HG02970 (cell line): ENCODE measurements around the gene RFX3.

Experiments
- ATAC-seq: cut with Tn5 transposase; IDR thresholded peaks from one replicate; pipeline ENCODE4 v1.9.1; 2021; ENCODE audit warnings: mild to moderate bottlenecking, moderate library complexity, moderate number of reproducible peaks; ENCODE audit not compliant: unreplicated experiment, low FRiP score

The RFX3 gene

GRCh38 chr9:3243683-3244082 is 282.1 kb downstream of the RFX3 start:
- no peak for ATAC-seq

DNA sequence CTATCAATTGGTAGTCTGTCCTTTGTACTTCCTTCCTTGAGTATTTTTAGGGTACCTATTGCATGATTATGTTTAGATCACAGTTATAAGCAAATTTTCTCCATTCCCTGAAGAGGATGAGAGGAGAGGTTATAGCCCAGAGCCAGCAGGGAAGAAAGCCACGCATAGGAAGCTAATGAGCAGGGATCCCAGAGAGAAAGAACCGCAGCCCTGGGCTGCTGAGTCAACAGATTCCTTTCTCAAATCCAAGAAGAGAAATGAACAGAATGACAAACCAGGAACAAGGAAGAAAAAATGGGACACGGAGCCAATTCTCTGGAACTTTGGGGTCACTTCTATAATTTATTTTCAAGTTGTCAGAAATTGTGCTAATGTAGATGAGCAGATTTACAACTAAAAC is 284.5 kb downstream of the RFX3 start:
- no peak for ATAC-seq

GRCh38 chr9:3240656-3241268 is 285.0 kb downstream of the RFX3 start:
- ATAC-seq = no peak

DNA sequence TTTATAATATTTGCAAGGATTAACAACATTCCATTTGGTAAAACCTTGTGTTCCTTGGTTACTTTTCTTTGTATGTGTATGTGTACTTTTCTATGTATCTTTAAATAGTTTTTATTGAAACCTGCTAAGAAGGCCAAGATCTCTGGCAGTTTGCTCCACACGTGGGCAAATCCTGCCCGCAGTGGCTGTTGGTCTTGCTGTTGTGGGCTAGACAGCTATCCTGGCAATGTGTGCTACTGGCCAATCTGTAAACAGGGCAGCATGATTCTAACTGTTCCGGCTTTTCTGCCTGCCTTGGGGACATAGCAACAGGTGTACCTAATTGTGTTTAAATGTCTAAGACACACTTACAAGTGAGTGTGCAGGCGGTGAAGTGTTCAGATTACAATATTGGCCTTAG is 286.6 kb downstream of the RFX3 start:
- no peak for ATAC-seq

DNA sequence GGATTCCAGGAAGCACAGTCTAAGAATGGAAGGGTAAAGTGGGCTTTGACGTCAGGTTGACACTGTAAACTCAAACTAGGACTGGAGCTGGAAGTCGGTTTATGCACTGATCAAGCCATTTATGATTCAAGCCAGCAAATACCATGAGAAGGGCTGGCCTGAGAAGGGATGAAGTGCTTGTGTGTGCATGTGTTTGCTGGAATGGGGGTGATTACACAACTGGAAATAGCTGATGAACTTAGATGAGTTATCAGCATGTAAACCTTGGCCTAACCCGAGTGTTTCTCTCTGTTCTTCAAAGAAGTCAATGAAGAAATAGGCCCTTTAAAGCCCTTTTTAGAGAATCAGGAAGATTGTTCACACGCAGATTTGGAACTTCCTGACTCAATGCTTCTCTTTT is 287.6 kb downstream of the RFX3 start:
- no peak for ATAC-seq

DNA sequence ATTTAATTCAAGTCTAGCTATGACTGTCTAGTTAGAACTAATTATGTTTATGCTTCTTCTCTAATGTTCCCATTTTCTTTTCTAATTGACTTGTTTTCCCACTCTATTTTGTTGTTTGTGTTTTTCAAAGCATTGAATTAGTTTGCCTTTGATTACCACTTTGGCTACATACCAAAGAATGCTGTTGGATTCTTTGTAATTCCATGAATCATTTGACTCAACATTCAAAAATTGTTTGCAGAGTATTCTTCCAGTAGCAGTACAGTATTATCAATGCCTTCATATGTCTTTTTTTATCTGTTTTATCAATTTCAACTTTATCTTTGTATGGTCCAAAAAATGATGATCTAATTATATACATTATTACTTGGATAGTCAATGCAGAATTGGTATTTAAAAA is 288.7 kb downstream of the RFX3 start:
- no peak for ATAC-seq

GRCh38 chr9:3235497-3235896 is 290.3 kb downstream of the RFX3 start:
- ATAC-seq = no peak

DNA sequence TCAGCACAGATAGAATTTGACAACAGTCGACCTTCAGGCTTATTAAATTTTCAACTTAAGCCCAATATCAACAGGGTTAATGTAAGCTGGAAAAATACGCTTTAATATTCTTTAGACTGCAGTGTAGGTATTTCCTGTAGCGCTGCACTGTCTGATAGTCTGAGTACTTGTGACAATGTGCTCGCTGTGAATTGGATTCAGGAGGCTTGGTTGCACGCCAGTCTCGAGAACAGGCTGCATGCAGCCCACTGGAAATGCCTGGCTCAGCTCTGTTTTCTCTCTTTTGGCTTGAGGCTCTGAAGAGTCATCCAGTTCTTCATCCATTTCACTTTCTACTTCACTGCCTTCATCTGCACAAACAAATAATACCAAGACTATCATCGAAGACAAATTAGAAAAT is 300.9 kb downstream of the RFX3 start:
- no peak for ATAC-seq

GRCh38 chr9:3215658-3216057 is 310.1 kb downstream of the RFX3 start:
- ATAC-seq = no peak

DNA sequence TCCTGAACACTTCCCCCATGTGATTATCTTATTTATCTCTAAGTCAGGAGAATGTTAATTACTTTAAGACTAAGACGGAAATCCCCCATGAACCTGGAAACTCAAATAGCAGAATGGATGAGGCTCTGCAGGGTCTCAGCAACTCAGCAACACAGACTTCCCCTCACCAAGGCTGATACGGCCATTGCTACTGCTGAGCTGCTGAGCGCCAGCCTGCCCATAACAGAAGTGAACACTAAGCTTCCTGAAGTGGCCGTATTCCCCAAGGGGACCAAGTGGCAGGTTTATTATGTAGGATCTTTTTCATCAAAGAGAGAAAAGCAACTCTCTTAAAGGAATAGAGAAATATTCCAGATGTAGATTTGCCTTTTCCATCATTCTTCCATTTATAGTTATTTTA is 311.1 kb downstream of the RFX3 start:
- no peak for ATAC-seq

DNA sequence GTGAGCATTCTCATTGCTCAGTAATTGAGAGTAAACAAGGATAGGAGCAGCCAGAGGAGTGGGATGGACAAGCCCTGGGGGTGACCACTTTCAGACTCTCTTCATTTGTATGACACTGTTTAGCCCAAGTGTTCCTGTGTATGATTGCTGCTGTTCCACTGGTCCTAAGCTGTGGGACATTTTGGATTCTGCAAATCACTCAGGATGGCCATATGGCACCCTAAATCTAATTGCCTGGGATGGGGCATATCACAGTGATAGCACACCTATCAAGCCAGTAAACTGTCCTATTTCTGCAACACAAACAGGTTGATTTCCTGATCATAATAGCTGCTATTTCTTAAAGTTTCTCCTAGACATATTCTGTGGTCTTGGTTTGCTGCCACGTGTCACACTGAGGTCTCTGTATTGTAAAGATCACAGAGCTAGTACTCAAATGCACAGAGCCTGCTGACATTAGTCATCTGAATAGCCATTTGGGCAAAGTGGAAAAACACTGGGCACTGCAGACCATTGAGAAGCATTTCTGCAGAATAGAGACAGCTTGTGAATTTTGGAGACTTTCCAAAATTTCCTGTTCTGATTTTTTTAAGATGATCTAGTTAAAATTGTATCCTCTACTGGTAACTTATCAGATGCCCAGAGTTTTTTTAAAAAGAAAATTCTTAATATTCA is 320.2 kb downstream of the RFX3 start:
- no peak for ATAC-seq

DNA sequence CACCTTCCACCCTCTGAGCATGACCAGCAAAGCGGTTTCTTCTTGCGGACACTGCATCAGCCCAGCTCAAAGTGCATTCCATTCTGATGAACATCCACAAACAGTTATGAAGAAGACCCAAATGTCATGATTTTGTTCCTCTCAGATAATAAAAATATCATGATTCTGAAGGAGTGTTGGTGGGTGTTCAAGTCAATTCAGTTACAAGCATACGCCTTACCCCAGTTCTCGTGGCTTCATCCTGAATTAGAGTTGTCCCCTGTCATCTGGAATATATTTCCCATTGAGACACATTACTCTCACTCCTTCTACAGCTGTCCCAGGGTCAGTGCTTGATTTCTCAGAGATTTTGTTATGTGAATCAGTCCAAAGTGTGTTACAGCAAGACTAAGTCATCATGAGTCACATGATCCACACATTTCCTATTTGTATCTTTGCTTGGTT is 325.4 kb downstream of the RFX3 start:
- ATAC-seq = no peak

- no peak for ATAC-seq
Measured at GRCh38 chr9:3193791-3194190, 332.0 kb downstream of the RFX3 start.

- no peak for ATAC-seq
Measured at GRCh38 chr9:3191715-3192114, 334.1 kb downstream of the RFX3 start.

DNA sequence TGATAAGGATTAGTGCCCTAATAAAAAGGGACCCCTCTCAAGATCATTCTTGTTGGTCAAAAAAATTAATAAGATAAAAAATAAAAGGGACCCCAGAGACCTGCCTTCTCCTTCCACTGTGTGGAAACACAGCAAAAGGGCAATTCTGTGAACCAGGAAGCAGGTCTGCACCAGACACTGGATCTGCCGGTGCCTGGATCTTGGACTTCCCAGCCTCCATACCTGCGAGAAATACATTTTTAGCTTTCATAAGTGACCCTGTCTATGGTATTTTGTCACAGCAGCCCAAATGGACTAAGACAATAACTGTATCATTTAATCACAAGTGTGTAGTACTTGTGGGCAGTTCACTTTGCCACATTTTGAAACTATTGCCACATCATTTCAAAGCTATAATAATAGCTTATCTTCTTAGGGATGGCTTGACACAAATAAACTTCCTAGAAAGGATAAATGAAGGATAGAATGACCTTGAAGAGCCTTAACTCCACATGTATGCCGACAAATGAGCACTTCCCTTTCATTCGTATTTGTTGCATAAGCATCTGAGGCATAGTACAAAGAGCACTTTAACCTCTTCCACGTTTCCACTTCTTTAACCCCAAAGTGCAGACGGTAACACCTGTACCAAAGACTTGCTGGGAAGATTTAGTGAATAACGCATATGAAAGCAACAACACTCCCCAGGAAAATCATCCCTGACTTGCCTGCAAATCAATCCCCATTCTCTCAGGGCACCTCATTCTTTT is 336.5 kb downstream of the RFX3 start:
- ATAC-seq = no peak

DNA sequence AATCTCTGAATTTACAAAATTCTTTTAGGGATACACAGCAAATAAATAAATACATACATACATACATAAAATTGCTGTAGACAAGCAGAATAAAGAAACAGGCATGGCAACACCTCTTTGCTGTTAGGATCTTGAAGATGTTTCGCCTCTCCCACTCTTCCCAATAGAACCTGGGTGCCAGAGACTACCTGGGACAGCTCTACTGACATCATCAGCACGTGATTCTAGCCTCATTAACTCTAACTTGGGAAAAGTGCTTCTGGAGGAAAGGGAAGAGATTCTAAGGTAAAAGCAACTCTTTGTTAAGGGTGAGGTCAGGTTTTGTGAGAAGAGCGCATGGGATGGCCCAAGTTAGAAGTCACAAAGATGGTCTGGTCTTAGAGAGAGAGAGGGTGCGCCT is 339.1 kb downstream of the RFX3 start:
- ATAC-seq = no peak

DNA sequence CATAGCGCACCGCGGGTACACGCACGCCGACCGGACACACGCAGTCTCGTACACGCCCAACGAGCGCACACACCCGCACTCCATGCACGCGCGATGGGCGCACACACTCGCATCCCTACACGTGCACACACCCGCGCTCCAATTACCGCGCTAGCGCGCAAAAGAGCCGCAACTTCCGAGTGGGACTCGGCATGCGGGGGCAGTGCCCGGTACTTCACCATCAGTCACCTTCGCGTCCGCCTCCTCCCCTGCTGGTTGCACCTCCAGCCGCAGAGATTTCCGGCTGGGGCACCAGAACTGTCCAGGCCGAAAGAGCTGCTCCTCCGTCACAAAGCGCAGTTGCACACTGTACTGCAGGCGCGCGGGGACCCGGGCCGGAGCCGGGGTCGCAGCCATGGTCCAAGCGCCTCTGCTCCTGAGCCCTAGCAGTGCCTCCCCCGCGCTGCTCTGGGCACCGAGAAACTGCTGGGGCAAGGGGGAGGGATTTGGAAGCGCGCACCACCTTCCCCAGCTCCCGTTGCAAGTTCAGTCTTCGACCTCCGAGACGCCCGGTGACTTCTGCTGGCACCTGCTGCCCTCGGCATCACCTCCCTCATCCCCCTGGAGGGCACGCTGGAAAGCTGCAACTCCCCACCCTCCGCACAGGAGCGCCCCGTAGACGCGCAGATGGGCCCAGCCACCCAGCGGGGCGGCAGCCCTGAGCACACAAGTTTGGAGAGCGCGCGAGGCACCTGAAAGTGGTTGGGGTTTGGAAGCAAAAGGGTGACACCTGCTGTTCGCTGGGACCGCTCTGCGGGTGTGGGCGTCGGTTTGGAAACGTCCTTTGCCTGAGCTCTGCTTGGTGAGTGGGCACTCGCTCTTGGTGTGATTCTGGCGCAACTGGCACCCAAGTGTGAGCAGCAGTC is 344.5 kb downstream of the RFX3 start:
- no peak for ATAC-seq

GRCh38 chr9:3180696-3181048 is 345.1 kb downstream of the RFX3 start:
- no peak for ATAC-seq

DNA sequence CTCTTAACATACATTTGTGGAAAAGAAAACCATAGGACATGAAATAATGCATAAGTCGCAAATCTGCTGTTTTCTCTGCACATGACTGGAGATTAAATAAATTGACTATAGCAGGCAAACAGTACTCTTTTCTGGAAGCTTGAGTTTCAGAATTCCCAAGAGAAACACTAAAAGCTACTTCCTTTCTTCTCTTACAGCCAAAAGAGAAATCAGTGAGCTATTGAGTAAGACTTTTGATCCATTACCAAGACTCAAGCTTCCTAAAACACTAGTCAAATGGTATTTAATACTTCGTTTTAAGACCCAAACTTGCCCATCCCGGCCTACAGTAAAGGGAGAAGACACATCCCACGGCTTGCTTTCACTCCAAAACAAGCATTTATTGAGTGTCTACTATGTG is 346.1 kb downstream of the RFX3 start:
- no peak for ATAC-seq

DNA sequence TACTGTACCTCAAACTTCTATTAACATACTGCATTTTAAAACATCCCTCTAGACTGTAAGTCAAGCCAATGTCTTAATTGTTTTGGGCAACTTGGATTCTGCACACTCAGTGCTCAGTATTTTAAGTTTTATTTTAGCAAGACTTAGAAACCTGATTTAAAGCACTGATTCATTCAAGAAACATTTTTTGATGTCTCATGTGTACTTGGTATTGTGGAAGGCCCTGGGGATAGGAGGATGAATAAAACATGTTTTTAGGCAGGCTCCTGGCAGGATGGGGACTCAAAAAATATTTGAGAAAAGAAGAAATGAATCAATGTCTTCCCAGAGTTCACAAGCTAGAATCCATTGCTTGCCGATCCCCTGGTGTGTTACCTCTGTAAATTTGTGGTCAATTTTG is 347.9 kb downstream of the RFX3 start:
- no peak for ATAC-seq
